SH-SY5Y (cell line): ENCODE data around the gene TAF1A.

Experiments used
- GATA2 ChIP-seq: IDR thresholded peaks from 2 replicates; pipeline ENCODE4 v1.6.1; 2011; ENCODE audit warnings: mild to moderate bottlenecking, low read depth, low read length
- GATA3 ChIP-seq: IDR thresholded peaks from 2 replicates; pipeline ENCODE4 v1.6.1; 2011; ENCODE audit warnings: low read depth, mild to moderate bottlenecking, low read length, moderate library complexity

- TF ChIP-seq GATA3 (no peak), GATA2 (no peak)
These were observed 32.6 kb downstream of the TAF1A start for GRCh38 chr1:222557148-222557547.
